CD14-positive monocyte (primary cell): Measurements from ENCODE around the gene DPH1. TPM values are rescaled to one million over a fixed set of nuclear protein-coding genes. Genes with fewer than 3 reads are reported as not detected.
A peak's percentile ranks its signal among the peaks of the same experiment; 100 is the strongest.

Experiments
- DNase-seq, 3 donors: peaks; one replicate each; pipeline ENCODE4 v3.0.0-alpha.2; 2011 to 2022
- H2AFZ ChIP-seq: 2 replicates; pipeline ENCODE4 v1.6.0; 2012; ENCODE audit warnings: mild to moderate bottlenecking, low read depth, low read length, inconsistent platforms; ENCODE audit not compliant: insufficient read depth, poor library complexity, severe bottlenecking
- H3K27ac ChIP-seq, 2 donors: 1 replicate in 1 of 2; 2 replicates in 1 of 2; pipeline ENCODE4 v1.5.1; 2012 to 2013; ENCODE audit warnings: low read length in 2 of 2, control low read depth in 1 of 2, inconsistent platforms in 1 of 2, low read depth in 1 of 2, mild to moderate bottlenecking in 1 of 2
- H3K27me3 ChIP-seq, 2 donors: one replicate each; pipeline versions ENCODE4 v1.6.0 to v1.6.1; 2011 to 2013; ENCODE audit warnings: low read length in 2 of 2; ENCODE audit not compliant: control insufficient read depth in 2 of 2, insufficient read depth in 2 of 2
- H3K36me3 ChIP-seq, 2 donors: replicated peaks in 1 of 2; 1 replicate in 1 of 2; 2 replicates in 1 of 2; pipeline versions ENCODE4 v1.5.1 to v1.6.1; 2012 to 2013; ENCODE audit warnings: low read length in 2 of 2, control low read depth in 1 of 2, inconsistent platforms in 1 of 2, mild to moderate bottlenecking in 1 of 2; ENCODE audit not compliant: insufficient read depth in 2 of 2, control insufficient read depth in 1 of 2
- H3K4me1 ChIP-seq, 2 donors: 1 replicate in 1 of 2; 2 replicates in 1 of 2; pipeline versions ENCODE4 v1.5.1 to v1.6.1; 2012 to 2013; ENCODE audit warnings: low read length in 2 of 2, control low read depth in 1 of 2, inconsistent platforms in 1 of 2, mild to moderate bottlenecking in 1 of 2, moderate library complexity in 1 of 2; ENCODE audit not compliant: insufficient read depth in 2 of 2, control insufficient read depth in 1 of 2
- H3K4me2 ChIP-seq: replicated peaks from 2 replicates; pipeline ENCODE3; 2012; ENCODE audit warnings: low read length, moderate library complexity, mild to moderate bottlenecking; ENCODE audit not compliant: poor library complexity, severe bottlenecking; ENCODE audit errors: extremely low read depth
- H3K4me3 ChIP-seq, 3 experiments: fragments of 200-600 bp in 1 of 3; sonication (generic) in 1 of 3; replicated peaks in 1 of 3; 1 replicate in 2 of 3; 2 replicates in 1 of 3; pipeline ENCODE4 v1.5.1; 2011 to 2013; ENCODE audit warnings: low read length in 3 of 3, mild to moderate bottlenecking in 3 of 3, control low read depth in 2 of 3, low read depth in 2 of 3, inconsistent platforms in 1 of 3, moderate library complexity in 1 of 3
- H3K79me2 ChIP-seq: 2 replicates; pipeline ENCODE4 v1.6.0; 2012; ENCODE audit warnings: mild to moderate bottlenecking, control low read depth, inconsistent platforms, low read length, moderate library complexity; ENCODE audit not compliant: insufficient read depth
- H3K9ac ChIP-seq: 2 replicates; pipeline ENCODE4 v1.6.0; 2017; ENCODE audit warnings: low read length, mild to moderate bottlenecking; ENCODE audit not compliant: insufficient read depth, poor library complexity, severe bottlenecking
- H3K9me3 ChIP-seq, 2 donors: replicated peaks in 1 of 2; 1 replicate in 1 of 2; 2 replicates in 1 of 2; pipeline versions ENCODE4 v1.5.1 to v1.6.1; 2012 to 2013; ENCODE audit warnings: low read length in 2 of 2, control low read depth in 1 of 2; ENCODE audit not compliant: control insufficient read depth in 1 of 2, insufficient read depth in 1 of 2
- H4K20me1 ChIP-seq: 2 replicates; pipeline ENCODE4 v1.6.0; 2012; ENCODE audit warnings: mild to moderate bottlenecking, low read length, control low read depth, moderate library complexity; ENCODE audit not compliant: insufficient read depth
- H3K27ac Mint-ChIP-seq, 7 donors: one replicate each; pipeline ENCODE4 v1.8.0; 2020; ENCODE audit warnings: mild to moderate bottlenecking in 7 of 7, mixed read lengths in 7 of 7, moderate library complexity in 6 of 7, inconsistent platforms in 2 of 7
- H3K27me3 Mint-ChIP-seq, 3 donors: one replicate each; pipeline ENCODE4 v1.8.0; 2021 to 2022; ENCODE audit warnings: low read depth in 3 of 3, mild to moderate bottlenecking in 3 of 3, mixed read lengths in 3 of 3, moderate library complexity in 3 of 3, inconsistent platforms in 1 of 3
- H3K36me3 Mint-ChIP-seq, 2 donors: one replicate each; pipeline ENCODE4 v1.8.0; 2020; ENCODE audit warnings: mixed read lengths in 2 of 2, inconsistent platforms in 1 of 2, mild to moderate bottlenecking in 1 of 2
- H3K4me1 Mint-ChIP-seq: one replicate; pipeline ENCODE4 v1.8.0; 2020; ENCODE audit warnings: mild to moderate bottlenecking, mixed read lengths
- H3K4me3 Mint-ChIP-seq, 2 donors: one replicate each; pipeline ENCODE4 v1.8.0; 2020; ENCODE audit warnings: mild to moderate bottlenecking in 2 of 2, mixed read lengths in 2 of 2, moderate library complexity in 1 of 2
- H3K9me3 Mint-ChIP-seq, 7 donors: one replicate each; pipeline ENCODE4 v1.8.0; 2020 to 2022; ENCODE audit warnings: mixed read lengths in 7 of 7, mild to moderate bottlenecking in 6 of 7, moderate library complexity in 6 of 7, inconsistent platforms in 2 of 7
- CTCF ChIP-seq: fragments of 200-600 bp; IDR thresholded peaks from one replicate; pipeline ENCODE4 v1.8.0; 2022; ENCODE audit warnings: antibody characterized with exemption, mild to moderate bottlenecking
- WGBS: methylation state at CpG from one replicate; pipeline ENCODE4 v1.1.5; 2013; ENCODE audit warnings: missing lambda C conversion rate; ENCODE audit not compliant: insufficient coverage; 5-methylcytosine and 5-hydroxymethylcytosine counted together
- intact Hi-C, 2 donors: fragments of 100-400 bp; cut with micrococcal nuclease; formaldehyde crosslinking; loops; one replicate each; pipeline versions ENCODE4 v1.15.0 to v1.15.1; 2023
- polyA plus RNA-seq, 3 donors: library from polyadenylated mRNA; depleted of rRNA in 1 of 3; unstranded in 2 of 3; stranded (reverse) in 1 of 3; fragments of 300-500 nt in 2 of 3; fragments of >200 nt in 1 of 3; fragmentation: Illumina TruSeq in 2 of 3; gene quantifications; 1 replicate in 2 of 3; 2 replicates in 1 of 3; pipeline ENCODE4 v1.2.3, GENCODE V29; 2012 to 2021

Gene DPH1
- polyA plus RNA-seq, 3 donors, result 7.5 to 29.4 (median 9.3) TPM

GRCh38 chr17:2055292-2056205 is 25.6 kb downstream of the DPH1 start:
- no peak for TF ChIP-seq CTCF
- no peak overlapping the region for H2AFZ ChIP-seq
- H3K27ac Mint-ChIP-seq, result no peak overlapping the region

More at GRCh38 chr17:2055292-2056205, 25.6 kb downstream of the DPH1 start:
- Histone ChIP-seq H3K36me3 (no peaks in the 10 kb centered on the region), H3K27me3 (peaks cover 36 to 56% of the 10 kb centered on the region in 2 donors), H3K4me3 (peak overlapping the region; percentile 24 to 78 (median 61)), H3K4me2 (peak overlapping the region; percentile 85), H3K27ac (no peak overlapping the region), H4K20me1 (peaks cover 14% of the 10 kb centered on the region), H3K9ac (peak overlapping the region; percentile 65), H3K9me3 (peaks cover 0 to 3% of the 10 kb centered on the region in 2 donors), H3K79me2 (no peaks in the 10 kb centered on the region), H3K4me1 (peaks cover 46 to 86% of the 10 kb centered on the region in 2 donors)
- Mint-ChIP-seq H3K4me3 (peak overlapping the region; percentile 77 to 85), H3K27me3 (peaks cover 40 to 81% (median 49%) of the 10 kb centered on the region in 3 donors), H3K4me1 (peaks cover 41% of the 10 kb centered on the region), H3K36me3 (peaks cover 4 to 6% of the 10 kb centered on the region in 2 donors), H3K9me3 (peaks cover 0 to 19% (median 7%) of the 10 kb centered on the region in 7 donors)
- intact Hi-C loops, result loop anchor here (1.0 to 10.0 kb wide), 4 partner anchors 67 to 189 kb away; no protein-coding TSS in a partner anchor
- no peak for DNase-seq
- under 1% methylated on average over 108 of the region's 113 CpGs for WGBS
